GM18520 (cell line): Measurements from ENCODE around the gene CLEC18B.
A peak's percentile ranks its signal among the peaks of the same experiment; 100 is the strongest.
"Not testable (repeated sequence)": the region's sequence is repeated elsewhere in the genome, so short reads cannot be mapped to it uniquely, and the experiment has no call there.

Source experiments
- ATAC-seq: cut with Tn5 transposase; IDR thresholded peaks from one replicate; pipeline ENCODE4 v1.9.1; 2021; ENCODE audit not compliant: unreplicated experiment

Gene CLEC18B

DNA sequence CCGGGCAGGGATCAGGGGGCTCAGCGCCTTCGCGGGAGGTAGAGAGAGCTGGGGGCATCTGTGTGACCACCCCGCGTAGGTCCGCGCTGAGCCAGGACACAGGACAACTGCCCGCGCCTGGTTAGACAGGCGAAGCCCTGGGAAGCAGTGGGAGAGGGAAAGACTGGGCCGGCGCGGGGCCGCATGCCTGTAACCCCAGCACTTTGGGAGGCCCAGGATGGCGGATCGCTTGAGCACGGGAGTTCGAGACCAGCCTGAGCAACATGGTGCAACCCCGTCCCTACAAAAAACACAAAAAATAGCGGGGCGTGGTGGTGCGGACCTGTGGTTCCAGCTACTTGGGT lies 13.9 kb downstream of the CLEC18B start:
- ATAC-seq: not testable (repeated sequence)

DNA sequence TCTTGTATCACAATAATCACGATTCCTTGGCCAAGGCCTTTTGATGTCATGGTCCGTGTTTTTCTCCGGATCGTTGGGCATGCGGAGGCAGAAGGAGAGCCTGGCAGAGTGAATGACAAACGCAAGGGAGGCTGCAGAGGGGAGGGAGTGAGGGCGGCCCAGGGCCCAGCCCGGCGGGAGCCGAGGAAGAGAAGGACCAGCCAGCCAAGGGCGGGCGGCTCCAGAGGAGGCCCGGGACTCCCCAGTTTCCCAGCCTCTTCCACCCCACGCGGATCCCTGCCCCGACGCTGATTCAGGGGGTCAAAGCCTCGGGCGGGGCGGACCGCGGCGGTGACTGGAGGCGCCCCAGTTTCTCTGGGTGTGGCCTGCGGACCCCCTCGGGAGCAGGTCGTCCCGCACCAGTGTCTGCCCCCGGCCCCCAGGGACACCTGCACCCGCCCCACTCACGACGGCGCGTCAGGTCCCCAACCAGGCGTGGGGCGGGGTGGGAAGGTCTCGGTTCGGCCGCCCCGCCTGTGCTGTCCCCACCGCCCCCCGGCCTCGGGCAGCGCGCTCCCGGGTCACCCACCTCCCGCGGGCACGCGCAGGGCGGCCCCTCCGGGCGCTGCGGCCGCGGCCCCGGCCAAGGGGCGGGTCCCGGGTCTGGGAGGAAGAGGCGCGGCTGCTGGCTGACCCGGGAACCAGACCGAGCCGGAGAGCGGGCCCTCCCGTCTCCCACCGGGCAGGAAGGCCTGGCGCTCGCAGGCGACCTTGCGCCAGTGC lies 14.5 kb downstream of the CLEC18B start:
- ATAC-seq: not testable (repeated sequence)

DNA sequence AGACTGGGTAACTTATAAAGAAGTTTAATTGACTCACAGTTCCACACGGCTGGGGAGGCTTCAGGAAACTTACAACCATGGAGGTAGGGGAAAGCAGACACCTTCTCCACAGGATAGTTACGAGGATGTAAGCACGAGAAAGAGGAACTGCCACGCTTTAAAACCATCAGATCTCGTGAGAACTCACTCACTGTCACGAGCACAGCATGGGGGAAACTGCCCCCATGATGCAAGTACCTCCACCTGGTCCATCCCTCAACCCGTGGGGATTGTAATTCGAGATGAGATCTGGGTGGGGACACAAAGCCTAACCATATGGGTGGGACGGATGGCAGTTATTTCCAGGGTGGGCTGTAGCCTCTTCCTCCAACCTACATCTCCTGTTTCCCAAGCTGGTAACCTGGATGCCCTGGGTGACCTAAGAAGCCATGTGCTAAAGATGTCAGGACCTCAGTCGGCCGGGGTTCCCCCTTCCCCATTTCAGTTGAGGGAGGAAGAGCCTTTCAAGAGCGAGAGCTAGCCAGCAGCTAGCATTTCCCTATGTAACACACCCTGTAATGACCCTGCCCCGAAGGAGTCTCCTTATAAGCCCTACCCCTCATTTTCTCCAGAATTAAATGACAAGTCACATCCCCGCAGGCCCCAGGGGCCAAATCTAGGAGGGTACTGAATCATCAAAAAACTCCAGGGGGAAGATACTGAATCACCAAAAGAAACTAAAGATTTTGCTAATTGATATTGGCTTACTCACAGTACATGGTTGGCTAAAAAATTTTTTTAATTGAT lies 16.9 kb downstream of the CLEC18B start:
- ATAC-seq: not testable (repeated sequence)

DNA sequence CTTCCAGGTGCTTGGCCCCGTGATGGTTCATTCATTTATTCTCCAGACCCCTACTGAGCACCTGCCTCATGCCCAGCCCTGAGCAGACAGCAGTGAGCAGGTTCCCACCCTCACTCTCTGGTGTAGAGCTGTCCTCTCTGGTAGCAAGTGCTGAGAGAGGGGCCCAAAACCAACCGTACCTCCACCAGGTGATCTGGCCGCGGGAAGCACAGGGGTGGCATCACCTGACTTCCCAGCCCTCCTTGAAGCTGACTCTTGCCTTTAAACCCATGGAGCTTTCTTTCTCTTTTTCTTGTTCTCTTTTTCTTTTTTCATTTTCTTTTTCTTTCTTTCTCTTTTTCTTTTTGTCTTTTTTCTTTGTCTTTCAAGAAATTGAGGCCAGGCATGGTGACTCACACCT lies 21.0 kb downstream of the CLEC18B start:
- ATAC-seq: not testable (repeated sequence)

DNA sequence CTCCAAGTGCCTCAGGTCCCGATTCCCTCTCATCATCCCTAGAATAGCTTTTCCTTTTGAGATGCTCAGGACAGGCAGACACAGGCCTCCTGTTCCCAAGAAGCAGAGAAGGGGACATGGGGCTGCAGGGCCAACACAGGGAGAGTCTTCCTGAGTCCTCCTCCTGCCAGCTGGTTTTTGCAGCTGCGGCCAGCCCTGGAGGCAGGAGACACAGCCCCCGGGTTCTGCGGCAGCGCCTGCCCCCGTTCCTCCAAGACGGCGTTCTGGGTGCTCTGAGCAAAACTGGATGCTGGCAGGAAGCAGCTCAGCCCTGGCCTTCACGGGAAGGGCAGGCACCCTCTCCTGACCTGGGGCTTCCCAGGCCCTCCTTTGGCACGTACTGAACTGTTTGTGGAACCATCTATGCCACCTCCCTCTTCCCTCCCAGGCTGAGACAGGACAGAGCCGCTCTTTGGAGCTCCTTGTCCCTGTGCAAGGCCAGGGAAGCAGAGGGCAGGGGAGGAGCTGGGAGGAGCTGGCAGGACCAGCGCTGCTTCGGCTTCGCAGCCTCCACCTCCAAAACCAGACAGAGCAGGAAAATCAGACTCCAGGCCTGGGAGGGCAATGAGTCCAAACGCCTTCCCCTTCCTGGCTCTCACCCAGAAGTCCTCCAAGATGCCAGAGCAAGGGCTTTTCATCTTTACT lies 22.9 kb downstream of the CLEC18B start:
- not testable (repeated sequence) for ATAC-seq

DNA sequence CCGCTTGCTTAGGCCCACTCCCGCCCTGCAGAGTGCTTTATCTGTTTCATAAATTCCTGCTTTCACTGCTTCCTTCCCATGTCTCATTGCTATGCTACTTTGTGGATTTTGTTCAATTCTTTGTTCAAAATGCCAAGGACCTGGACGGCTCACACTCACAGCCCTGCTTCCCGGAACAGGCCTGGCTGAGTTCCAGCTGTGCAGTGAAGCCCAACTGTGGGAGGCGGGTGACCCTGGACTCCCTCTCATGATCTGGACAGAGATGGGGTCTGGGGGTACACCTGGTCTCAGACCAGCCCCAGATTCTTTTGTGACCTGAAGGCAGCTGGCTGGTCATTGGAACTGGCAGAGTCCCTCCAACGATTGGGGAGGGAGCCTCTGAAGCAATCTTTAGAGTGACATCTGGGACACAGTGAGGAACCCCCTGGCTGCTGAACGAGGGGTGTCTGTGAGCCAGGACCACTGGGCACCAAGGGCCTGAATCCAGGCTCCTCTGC lies 24.7 kb downstream of the CLEC18B start:
- not testable (repeated sequence) for ATAC-seq

DNA sequence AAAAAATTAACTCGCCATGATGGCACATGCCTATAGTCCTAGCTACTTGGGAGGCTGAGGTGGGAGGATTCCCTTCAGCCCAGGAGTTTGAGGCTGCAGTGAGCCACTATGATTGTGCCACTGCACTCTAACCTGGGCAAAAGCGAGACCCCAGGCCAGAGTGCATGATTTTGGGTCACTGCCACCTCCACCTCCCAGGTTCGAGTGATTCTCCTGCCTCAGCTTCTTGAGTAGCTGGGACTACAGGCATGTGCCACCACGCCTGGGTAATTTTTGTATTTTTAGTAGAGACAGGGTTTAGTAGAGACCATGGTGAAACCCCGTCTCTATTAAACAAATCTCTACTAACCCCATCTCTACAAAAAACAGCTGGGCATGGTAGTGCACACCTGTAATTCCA lies 26.7 kb downstream of the CLEC18B start:
- not testable (repeated sequence) for ATAC-seq

DNA sequence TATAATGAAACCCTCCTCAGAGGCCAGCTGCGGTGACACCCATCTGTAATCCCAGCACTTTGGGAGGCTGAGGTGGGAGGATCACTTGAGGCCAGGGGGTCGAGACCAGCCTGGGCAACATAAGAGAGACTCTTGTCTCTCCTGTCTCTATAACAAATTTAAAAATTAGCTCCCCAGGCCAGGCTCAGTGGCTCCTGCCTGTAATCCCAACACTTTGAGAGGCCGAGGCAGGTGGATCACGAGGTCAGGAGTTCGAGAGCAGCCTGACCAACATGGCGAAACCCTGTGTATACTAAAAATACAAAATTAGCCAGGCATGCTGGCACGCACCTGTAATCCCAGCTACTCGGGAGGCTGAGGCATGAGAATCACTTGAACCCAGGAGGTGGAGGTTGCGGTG lies 27.1 kb downstream of the CLEC18B start:
- ATAC-seq: not testable (repeated sequence)

DNA sequence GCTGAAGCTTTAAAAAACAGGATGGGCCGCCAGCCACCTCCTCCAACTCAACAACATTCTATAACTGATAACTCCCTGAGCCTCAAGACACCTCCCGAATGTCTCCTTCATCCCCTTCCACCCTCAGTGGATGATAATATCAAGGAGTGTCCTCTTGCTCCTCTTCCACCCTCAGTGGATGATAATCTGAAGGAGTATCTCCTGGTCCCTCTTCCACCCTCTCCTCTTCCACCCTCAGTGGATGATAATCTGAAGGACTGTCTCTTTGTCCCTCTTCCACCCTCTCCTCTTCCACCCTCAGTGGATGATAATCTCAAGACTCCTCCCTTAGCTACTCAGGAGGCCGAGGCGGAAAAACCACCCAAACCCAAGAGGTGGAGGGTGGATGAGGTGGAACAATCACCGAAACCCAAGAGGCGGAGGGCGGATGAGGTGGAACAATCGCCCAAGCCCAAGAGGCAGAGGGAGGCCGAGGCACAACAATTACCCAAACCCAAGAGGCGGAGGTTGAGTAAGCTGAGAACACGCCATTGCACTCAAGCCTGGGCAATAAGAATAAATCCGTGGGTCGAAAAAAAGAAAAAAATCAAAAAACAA lies 29.7 kb downstream of the CLEC18B start:
- ATAC-seq: not testable (repeated sequence)

DNA sequence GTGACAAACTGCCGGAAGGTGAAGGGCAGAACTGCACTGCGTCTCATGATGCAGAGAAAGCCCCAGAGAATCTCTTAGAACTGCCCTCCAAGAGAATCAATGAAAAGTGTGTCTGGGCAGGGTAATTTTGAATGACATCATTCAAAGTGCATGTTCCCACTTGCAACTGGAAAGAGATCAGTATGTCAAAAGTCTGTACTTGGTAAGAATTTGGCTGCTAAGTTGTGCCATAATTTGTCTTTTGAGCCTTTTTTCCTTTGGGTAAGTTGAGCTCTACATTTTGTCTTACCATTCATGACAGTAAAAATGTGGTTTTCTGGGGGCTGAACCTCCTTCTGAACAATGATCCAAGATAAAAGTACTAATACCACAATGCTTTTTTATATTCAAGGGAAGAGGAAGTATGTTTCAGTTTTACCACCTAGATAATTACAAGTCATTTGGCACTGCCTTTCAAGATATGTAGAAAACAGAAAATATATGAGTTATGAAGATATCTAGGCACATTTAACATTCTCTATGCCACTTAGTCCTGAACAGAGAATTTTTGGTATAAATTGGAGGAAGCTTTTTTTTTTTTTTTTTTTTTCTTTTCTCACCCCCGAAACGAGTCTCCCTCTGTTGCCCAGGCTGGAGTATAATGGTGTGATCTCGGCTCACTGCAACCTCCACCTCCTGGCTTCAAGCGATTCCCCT lies 38.8 kb downstream of the CLEC18B start:
- not testable (repeated sequence) for ATAC-seq

DNA sequence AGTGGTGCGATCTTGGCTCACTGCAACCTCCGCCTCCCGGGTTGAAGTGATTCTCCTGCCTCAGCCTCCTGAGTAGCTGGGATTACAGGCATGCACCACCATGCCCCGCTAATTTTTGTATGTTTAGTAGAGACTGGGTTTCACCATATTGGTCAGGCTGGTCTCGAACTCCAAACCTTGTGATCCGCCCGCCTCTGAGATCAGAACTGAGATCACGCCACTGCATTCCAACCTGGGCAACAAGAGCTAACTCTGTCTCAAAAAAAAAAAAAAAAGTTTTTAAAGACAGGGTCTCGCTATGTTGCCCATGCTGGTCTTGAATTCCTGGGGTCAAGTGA lies 47.5 kb downstream of the CLEC18B start:
- not testable (repeated sequence) for ATAC-seq

DNA sequence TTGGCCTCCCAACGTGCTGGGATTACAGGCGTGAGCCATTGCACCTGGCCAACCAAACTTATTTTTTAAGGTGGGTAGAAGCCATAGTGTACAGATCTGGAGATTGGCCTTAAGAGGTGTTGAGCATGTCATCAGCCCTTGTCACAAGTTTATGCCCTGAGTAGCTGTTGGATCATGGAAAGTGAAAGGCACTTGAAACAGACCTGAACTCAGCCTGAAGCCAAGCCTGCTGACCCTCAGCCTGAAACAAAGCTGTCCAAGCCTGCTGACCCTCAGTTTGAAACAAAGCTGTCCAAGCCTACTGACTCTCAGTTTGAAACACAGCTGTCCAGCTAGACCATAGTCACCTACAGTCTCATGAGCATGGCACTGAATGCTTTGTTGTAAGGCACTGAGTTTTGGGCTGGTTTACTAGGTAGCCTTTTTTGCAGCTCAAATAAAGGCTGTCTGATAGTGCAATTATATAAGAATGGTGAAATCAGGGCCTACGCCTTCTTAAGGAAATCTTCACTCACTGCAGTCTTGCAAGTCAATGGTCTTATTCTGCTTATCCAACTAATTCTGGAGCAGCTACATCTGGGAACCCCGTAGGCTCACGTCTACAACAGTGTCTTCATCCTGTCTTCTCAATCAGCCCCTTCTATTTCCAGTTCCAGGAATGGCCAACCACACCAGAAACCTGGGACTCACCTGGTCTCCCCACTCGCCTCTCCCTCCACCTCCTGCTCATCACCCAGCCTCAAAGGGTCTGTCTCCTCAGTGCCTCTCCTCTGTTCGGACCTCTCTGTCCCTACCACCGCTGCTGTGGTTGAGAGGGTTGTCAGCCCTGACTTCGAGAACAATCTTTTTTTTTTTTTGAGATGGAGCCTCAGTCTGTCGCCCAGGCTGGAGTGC lies 48.1 kb downstream of the CLEC18B start:
- no peak for ATAC-seq

DNA sequence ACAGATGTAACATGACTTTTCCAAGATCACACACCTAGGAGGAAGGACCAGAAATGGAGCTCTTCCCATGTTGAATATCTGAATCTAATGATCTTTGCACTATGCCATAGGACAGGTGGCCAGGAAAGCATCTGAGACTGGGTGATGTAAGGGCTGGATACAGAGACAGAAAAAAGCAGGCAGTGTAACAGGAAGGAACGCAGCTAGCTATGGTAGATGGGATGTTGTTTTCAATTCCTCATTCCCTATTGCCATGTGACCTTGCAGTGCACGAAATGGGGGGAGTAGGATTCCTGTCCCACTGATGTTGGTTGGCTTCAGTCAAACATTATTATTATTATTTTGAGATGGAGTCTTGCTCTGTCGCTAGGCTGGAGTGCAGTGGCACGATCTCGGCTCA lies 48.9 kb downstream of the CLEC18B start:
- no peak for ATAC-seq

DNA sequence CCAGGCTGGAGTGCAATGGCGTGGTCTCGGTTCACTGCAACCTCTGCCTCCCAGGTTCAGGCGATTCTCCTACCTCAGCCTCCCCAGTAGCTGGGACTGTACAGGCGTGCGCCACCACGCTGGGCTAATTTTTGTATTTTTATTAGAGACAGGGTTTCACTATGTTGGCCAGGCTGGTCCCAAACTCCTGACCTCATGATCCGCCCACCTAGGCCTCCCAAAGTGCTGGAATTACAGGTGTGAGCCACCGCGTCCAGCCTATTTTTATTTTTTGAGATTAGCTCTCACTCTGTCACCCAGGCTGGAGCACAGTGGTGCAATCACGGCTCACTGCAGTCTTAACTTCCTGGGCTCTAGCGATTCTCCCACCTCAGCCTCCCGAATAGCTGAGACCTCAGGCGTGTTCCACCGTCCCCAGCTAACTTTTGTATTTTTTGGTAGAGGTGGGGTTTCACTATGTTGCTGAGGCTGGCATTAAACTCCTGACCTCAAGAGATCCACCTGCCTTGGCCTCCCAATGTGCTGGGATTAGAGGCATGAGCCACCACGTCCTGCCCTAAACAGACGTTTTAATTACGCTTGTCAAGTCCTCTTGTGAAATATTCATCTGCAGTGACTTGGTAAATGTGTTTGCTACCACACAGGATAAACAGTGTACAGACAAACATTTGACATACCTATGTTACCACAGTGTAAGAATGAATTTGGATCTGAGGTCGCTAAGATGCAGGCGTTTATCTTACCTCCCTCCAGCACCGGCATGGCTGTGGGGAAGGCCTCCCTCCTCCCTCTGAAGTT lies 50.7 kb downstream of the CLEC18B start:
- not testable (repeated sequence) for ATAC-seq

DNA sequence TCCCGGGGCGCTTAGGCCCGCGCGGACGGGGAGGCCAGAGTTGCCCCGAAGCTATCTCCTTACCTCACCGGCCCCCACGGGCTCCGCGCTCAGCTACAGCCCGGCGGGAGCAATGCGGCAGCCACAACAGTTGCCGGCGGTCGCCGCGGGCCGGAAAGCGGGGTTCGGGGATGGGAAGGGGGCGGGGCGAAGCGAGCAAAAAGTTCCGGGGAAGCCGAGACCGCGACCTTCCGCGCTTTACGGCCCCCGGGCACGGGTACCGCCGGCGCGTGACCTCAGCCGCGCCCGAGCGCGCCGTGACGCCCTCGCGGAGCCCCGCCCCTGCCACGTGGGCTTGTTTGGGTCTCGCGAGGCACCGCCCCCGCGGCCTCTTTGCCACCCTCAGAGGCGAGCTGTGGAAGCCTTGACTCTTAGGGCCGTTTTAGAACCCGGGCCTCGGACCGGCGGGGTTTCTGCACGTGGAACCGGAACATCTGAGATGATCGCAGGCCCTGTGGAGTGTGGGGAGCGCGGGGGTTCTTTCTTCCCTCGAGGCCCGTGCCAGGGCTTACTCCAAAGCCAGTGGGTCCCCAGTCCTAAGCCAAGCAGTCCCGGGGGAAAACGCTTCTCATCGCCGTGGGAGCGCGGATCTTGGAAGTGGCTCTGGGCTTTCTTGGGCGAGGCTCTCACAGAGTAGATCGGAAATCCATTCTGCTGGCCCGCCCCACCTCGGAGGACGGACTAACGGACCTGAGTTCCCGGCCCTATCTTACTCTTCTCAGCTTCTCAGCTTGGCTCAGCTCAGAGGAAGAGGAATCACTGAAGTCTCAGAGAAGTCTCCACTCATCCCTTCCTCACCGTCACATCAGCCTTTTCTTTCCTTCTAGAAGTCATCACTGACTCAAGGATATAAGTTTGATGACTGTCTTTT lies 53.0 kb downstream of the CLEC18B start:
- peak; percentile 96 for ATAC-seq

DNA sequence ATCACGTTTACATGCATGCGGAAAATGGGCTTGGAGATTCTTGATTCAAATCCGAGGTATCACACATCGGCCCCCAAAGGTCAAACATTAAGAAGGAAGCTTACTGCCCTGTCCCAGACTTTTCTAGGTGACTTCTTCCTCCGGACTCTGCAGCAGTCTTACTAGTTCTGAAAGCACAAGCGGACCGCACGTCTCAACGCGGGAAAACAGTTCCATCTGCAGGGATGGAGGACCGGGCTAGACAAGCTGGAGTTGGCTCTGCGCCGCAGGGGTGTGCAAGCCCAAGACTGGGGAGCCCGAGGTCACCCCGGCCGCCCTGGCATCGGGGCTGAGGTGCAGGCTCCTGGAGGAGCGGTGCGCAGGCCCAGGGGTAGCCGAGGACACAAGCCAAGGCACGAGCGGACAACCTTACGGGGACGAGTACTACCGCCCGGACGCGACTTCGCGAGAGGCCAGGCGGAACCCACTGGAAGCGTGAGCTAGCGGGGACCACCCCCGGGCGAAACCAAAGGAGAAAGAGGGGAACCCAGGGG lies 53.7 kb downstream of the CLEC18B start:
- ATAC-seq: not testable (repeated sequence)
